GM12878 (cell line): ENCODE measurements around the gene POMT2. TPM values are rescaled to one million over a fixed set of nuclear protein-coding genes. Genes with fewer than 3 reads are reported as not detected.

Experiments used
- ATAC-seq: fragments of 200-7000 bp; cut with Tn5 transposase; 3 replicates; pipeline ENCODE4 v1.9.1; 2020; ENCODE audit warnings: mild to moderate bottlenecking, moderate library complexity
- BruUV-seq: library from RNA; stranded (reverse); fragments of 400-500 nt; replicated peaks from 2 replicates; lab custom pipeline; 2021; lab: Mats Ljungman, UMichigan
- CTCF ChIA-PET: fragments of 300-600 bp; sonication (Branson Sonifier 250); formaldehyde crosslinking; extraction: SDS; loops from one replicate; lab custom pipeline; 2021; ENCODE audit warnings: inconsistent platforms; lab: Yijun Ruan, JAX
- POLR2A ChIA-PET: fragments of 350-600 bp; formaldehyde crosslinking; extraction: SDS; loops from one replicate; lab custom pipeline; 2021; ENCODE audit warnings: inconsistent platforms; lab: Charles Lee
- RAD21 ChIA-PET: fragments of 300-600 bp; sonication (Branson Sonifier 250); formaldehyde crosslinking; loops from one replicate; lab custom pipeline; 2023; ENCODE audit warnings: antibody characterized with exemption; ENCODE audit not compliant: unreplicated experiment; lab: Charles Lee
- SMC1A ChIA-PET: fragments of 300-600 bp; sonication (Branson Sonifier 250); formaldehyde crosslinking; loops from one replicate; lab custom pipeline; 2023; ENCODE audit not compliant: unreplicated experiment, uncharacterized antibody; lab: Charles Lee
- DNase-seq: peaks from one replicate; pipeline ENCODE4 v3.0.0-alpha.2; 2011; ENCODE audit warnings: low read depth, low spot score
- FAIRE-seq: peaks from 3 replicates; lab custom pipeline; 2011; peaks lifted over from hg19 to GRCh38; lab: Jason Lieb, UNC
- H2AFZ ChIP-seq: 2 replicates; pipeline ENCODE4 v1.6.0; 2011; ENCODE audit warnings: low read depth, low read length, control low read depth; ENCODE audit not compliant: control insufficient read depth
- H3K27ac ChIP-seq: 2 replicates; pipeline ENCODE4 v1.5.1; 2011; ENCODE audit warnings: control low read depth; ENCODE audit not compliant: control insufficient read depth, insufficient read depth
- H3K27me3 ChIP-seq, 2 experiments: replicated peaks in 1 of 2; 2 replicates each; pipeline versions ENCODE4 v1.6.0 to v1.6.1; 2011; ENCODE audit warnings: low read length in 1 of 2; ENCODE audit not compliant: control insufficient read depth in 2 of 2, insufficient read depth in 2 of 2
- H3K36me3 ChIP-seq, 2 experiments: 2 replicates each; pipeline ENCODE4 v1.5.1; 2011; ENCODE audit warnings: low read length in 1 of 2; ENCODE audit not compliant: control insufficient read depth in 2 of 2, insufficient read depth in 2 of 2
- H3K4me1 ChIP-seq: 2 replicates; pipeline ENCODE4 v1.6.1; 2011; ENCODE audit warnings: mild to moderate bottlenecking, low read length, moderate library complexity, mixed read lengths; ENCODE audit not compliant: control insufficient read depth, insufficient read depth
- H3K4me2 ChIP-seq: 2 replicates; pipeline ENCODE4 v1.6.0; 2011; ENCODE audit warnings: control low read depth; ENCODE audit not compliant: control insufficient read depth, insufficient read depth
- H3K4me3 ChIP-seq: fragments of 200-600 bp; sonication (generic); 2 replicates; pipeline ENCODE4 v1.5.1; 2016
- H3K79me2 ChIP-seq: 2 replicates; pipeline ENCODE4 v1.6.0; 2011; ENCODE audit warnings: low read length; ENCODE audit not compliant: control insufficient read depth, insufficient read depth
- H3K9ac ChIP-seq: 2 replicates; pipeline ENCODE4 v1.8.0; 2011; ENCODE audit warnings: low read length, control low read depth, mixed read lengths; ENCODE audit not compliant: control insufficient read depth, insufficient read depth
- H3K9me3 ChIP-seq: replicated peaks from 3 replicates; pipeline ENCODE4 v1.5.1; 2011; ENCODE audit warnings: mild to moderate bottlenecking, low read length; ENCODE audit not compliant: control insufficient read depth, insufficient read depth
- H4K20me1 ChIP-seq: 2 replicates; pipeline ENCODE4 v1.6.0; 2011; ENCODE audit not compliant: control insufficient read depth, insufficient read depth
- HCFC1 ChIP-seq: fragments of 150-350 bp; IDR thresholded peaks from 2 replicates; pipeline ENCODE4 v1.6.1; 2014; ENCODE audit warnings: low read length
- POLR2AphosphoS2 ChIP-seq: IDR thresholded peaks from 2 replicates; pipeline ENCODE4 v1.6.1; 2011; ENCODE audit warnings: low read depth, mild to moderate bottlenecking, low read length, improper control_type of control experiment, moderate library complexity
- SUPT20H ChIP-seq: IDR thresholded peaks from 2 replicates; pipeline ENCODE4 v1.6.1; 2011; ENCODE audit warnings: low read depth, mild to moderate bottlenecking, low read length, moderate library complexity, borderline replicate concordance; ENCODE audit not compliant: control insufficient read depth
- SUZ12 ChIP-seq: fragments of 200-600 bp; sonication (generic); IDR thresholded peaks from one replicate; pipeline ENCODE4 v1.6.1; 2018; ENCODE audit warnings: antibody characterized with exemption, mild to moderate bottlenecking; ENCODE audit not compliant: unreplicated experiment
- YY1 ChIP-seq: IDR thresholded peaks from 2 replicates; pipeline ENCODE4 v1.6.1; 2011; ENCODE audit warnings: low read depth, mild to moderate bottlenecking, low read length
- ZNF274 ChIP-seq: IDR thresholded peaks from one replicate; pipeline ENCODE4 v1.8.0; 2011; ENCODE audit not compliant: insufficient read length, insufficient read depth
- ZNF622 ChIP-seq: fragments of 450-650 bp; IDR thresholded peaks from 2 replicates; pipeline ENCODE4 v1.6.1; 2017; ENCODE audit warnings: mild to moderate bottlenecking, inconsistent platforms
- WGBS: methylation state at CpG from one replicate; pipeline ENCODE4 v1.1.6; 2016; ENCODE audit warnings: low lambda C conversion rate; ENCODE audit not compliant: insufficient replicate concordance, insufficient coverage; ENCODE audit errors: missing lambda C conversion rate; 5-methylcytosine and 5-hydroxymethylcytosine counted together
- in situ Hi-C: fragments of 300-500 bp; cut with MboI; formaldehyde crosslinking; loops from 9 replicates; pipeline ENCODE4 v1.14.3; 2018; ENCODE audit warnings: mixed read lengths
- intact Hi-C: fragments of 100-400 bp; cut with micrococcal nuclease; formaldehyde crosslinking; loops from one replicate; pipeline ENCODE4 v1.14.2; 2022; ENCODE audit not compliant: unreplicated experiment
- polyA plus RNA-seq, 11 experiments: library from polyadenylated mRNA; depleted of rRNA in 4 of 11; unstranded in 6 of 11; stranded (reverse) in 5 of 11; fragments of >200 nt; fragmentation: Nextera tagmentation in 4 of 11; fragmentation: Illumina TruSeq in 1 of 11; extraction: Ambion mirVana in 4 of 11; extraction: Trizol in 1 of 11; gene quantifications; 1 replicate in 1 of 11; 2 replicates in 10 of 11; pipeline versions ENCODE4 v1.2.1 to v1.2.3, GENCODE V29; 2011 to 2016; ENCODE audit warnings: inconsistent platforms in 2 of 11, missing spikeins in 2 of 11, low read depth in 1 of 11
- total RNA-seq, 4 experiments: library from RNA; depleted of rRNA in 3 of 4; stranded (reverse); fragments of >200 nt in 3 of 4; fragmentation: Illumina TruSeq in 1 of 4; extraction: Trizol in 1 of 4; gene quantifications; 2 replicates each; pipeline versions ENCODE4 v1.2.1 to v1.2.3, GENCODE V29; 2013 to 2021
- TF ChIP-seq, protein P1 (sequence below): fragments of 450-650 bp; IDR thresholded peaks from 2 replicates; pipeline ENCODE4 v1.6.1; 2017; ENCODE audit warnings: borderline replicate concordance
- TF ChIP-seq, protein P2 (sequence below): fragments of 150-350 bp; IDR thresholded peaks from 2 replicates; pipeline ENCODE4 v1.6.1; 2016; ENCODE audit warnings: low read depth, low read length

POMT2 gene
- total and polyA plus RNA-seq, 10 of the 15 experiments (the other 5 are each of a cell fraction or from before 2014, with no cell fraction given), result 0.23 to 13.9 (median 6.5) TPM

DNA sequence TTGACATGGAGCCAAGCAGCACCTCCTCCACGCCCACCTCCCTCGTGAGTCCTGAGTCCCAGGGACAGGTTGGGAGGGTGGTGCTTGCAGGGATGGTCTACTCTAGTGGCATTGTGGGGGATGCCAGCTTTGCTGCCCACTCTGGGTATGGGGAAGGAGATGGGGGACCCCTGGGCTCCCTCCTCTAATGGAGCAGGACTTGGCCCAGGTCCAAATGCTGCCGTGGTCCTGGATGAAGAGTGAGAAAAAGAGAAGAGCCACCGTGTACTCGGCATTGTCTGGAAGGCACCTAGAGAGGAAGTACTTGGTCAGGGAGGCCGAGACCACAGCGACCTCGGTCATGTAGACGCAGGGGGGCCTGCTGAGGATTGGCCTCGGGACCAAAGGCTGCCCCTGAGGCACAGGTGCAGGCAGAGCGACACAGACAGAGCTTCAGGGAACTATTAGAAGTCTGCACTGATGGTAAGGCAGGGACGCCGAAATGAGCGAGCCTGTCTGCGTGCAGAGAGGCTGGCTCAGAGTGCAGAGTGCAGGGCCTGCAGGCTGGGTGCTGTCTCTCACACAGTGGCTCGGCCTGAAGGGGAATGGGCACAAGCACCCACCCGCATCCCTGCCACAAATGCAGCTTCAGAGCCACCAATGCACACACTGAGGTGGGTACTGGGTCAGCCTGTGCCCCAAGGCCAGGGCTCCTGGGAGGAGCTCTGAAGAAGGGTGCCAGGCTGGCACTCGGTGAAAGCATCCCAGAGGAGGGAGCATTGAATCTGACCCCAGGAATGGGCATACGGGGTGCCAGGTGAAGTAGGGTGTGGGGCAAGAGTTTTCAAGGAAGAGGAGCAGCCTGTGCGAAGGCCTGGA is 67.1 kb downstream of the POMT2 start:
- POLR2A ChIA-PET, result no interaction called here
- TF ChIP-seq SUZ12 (no peak), ZNF274 (no peak), ZNF622 (no peak), POLR2AphosphoS2 (no peak), SUPT20H (no peak), YY1 (no peak), HCFC1 (no peak)
- TF ChIP-seq, protein P1, sequence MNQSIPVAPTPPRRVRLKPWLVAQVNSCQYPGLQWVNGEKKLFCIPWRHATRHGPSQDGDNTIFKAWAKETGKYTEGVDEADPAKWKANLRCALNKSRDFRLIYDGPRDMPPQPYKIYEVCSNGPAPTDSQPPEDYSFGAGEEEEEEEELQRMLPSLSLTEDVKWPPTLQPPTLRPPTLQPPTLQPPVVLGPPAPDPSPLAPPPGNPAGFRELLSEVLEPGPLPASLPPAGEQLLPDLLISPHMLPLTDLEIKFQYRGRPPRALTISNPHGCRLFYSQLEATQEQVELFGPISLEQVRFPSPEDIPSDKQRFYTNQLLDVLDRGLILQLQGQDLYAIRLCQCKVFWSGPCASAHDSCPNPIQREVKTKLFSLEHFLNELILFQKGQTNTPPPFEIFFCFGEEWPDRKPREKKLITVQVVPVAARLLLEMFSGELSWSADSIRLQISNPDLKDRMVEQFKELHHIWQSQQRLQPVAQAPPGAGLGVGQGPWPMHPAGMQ, result no peak
- TF ChIP-seq, protein P2, sequence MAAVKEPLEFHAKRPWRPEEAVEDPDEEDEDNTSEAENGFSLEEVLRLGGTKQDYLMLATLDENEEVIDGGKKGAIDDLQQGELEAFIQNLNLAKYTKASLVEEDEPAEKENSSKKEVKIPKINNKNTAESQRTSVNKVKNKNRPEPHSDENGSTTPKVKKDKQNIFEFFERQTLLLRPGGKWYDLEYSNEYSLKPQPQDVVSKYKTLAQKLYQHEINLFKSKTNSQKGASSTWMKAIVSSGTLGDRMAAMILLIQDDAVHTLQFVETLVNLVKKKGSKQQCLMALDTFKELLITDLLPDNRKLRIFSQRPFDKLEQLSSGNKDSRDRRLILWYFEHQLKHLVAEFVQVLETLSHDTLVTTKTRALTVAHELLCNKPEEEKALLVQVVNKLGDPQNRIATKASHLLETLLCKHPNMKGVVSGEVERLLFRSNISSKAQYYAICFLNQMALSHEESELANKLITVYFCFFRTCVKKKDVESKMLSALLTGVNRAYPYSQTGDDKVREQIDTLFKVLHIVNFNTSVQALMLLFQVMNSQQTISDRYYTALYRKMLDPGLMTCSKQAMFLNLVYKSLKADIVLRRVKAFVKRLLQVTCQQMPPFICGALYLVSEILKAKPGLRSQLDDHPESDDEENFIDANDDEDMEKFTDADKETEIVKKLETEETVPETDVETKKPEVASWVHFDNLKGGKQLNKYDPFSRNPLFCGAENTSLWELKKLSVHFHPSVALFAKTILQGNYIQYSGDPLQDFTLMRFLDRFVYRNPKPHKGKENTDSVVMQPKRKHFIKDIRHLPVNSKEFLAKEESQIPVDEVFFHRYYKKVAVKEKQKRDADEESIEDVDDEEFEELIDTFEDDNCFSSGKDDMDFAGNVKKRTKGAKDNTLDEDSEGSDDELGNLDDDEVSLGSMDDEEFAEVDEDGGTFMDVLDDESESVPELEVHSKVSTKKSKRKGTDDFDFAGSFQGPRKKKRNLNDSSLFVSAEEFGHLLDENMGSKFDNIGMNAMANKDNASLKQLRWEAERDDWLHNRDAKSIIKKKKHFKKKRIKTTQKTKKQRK, result no peak
- TF ChIP-seq, all 136 proteins: peak for 0
- Histone ChIP-seq H4K20me1 (no peaks in the 10 kb centered on the region), H3K4me3 (no peak overlapping the region), H2AFZ (no peak overlapping the region), H3K4me1 (no peaks in the 10 kb centered on the region), H3K27ac (no peak overlapping the region), H3K9me3 (no peaks in the 10 kb centered on the region), H3K27me3 (no peaks in the 10 kb centered on the region), H3K79me2 (no peaks in the 10 kb centered on the region), H3K36me3 (no peaks in the 10 kb centered on the region), H3K9ac (no peak overlapping the region), H3K4me2 (no peak overlapping the region)
- ChIA-PET SMC1A (interaction anchor here (0.6 kb wide), 1 partner anchor 471 kb away, joined by 3 read pairs; no protein-coding TSS in a partner anchor), CTCF (no interaction called here), RAD21 (no interaction called here)
- WGBS, result 24% methylated on average over 20 of the region's 20 CpGs
- DNase-seq (no peak), FAIRE-seq (no peak), ATAC-seq (no peak)
- no TSS peak for BruUV-seq
- in situ Hi-C loops (no loop called here), intact Hi-C loops (no loop called here)
